Measurements from ENCODE around the gene EFNA4. TPM values are rescaled to one million over a fixed set of nuclear protein-coding genes. Genes with fewer than 3 reads are reported as not detected.

Gene EFNA4
- total RNA-seq, 1 experiment from 2014 or later, result 17.0 TPM

DNA sequence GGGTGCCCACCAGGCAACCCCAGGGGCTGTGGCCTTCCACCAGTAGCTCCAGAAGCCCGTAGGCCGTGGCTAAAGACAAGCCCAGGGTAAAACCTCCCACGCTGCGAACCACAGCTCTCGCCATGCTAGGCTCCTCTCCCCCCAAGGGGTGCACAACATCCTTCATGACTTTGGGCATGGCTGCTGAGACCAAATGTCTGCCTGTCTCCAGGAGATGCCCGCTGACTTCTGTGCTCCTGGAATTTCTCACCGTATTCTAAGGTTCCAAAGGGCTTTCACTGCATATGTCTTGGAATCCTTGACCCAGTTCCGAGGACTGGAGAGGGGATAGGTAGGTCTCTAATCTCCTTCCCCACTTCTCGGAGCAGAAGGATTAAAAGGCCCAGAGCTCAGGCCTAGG lies 30.0 kb upstream of the EFNA4 start, which contains the start of the genes DCST1 and DCST2:
TSS of gene DCST1 (plus strand) at position 301 of the 400 bp plus-strand sequence. CDS start 213 bp downstream, outside the sequence.
TSS of gene DCST2 (minus strand) at position 258 of the 400 bp plus-strand sequence. CDS start at position 178, 80 bp downstream.
- Histone ChIP-seq H3K4me1 (ENCODE audit: insufficient read depth, low read length, poor library complexity, severe bottlenecking) (no peaks in the 10 kb centered on the region), H3K27ac (ENCODE audit: low read depth, low read length, poor library complexity, severe bottlenecking) (no peak within 1 kb of the TSS), H3K27me3 (replicated peaks; ENCODE audit: insufficient read depth, low read depth, low read length, poor library complexity) (no peaks in the 10 kb centered on the region), H3K36me3 (ENCODE audit: insufficient read depth, low read length, poor library complexity, severe bottlenecking) (no peaks in the 10 kb centered on the region), H3K4me3 (ENCODE audit: low read depth, low read length, poor library complexity, severe bottlenecking) (no peak within 1 kb of the TSS), H3K9me3 (ENCODE audit: low read depth, low read length, poor library complexity, severe bottlenecking) (no peaks in the 10 kb centered on the region)
- ChIA-PET POLR2A (ENCODE audit: low non-redundant PET) (no interaction called here), CTCF (no interaction called here)
- TF ChIP-seq, protein P1, sequence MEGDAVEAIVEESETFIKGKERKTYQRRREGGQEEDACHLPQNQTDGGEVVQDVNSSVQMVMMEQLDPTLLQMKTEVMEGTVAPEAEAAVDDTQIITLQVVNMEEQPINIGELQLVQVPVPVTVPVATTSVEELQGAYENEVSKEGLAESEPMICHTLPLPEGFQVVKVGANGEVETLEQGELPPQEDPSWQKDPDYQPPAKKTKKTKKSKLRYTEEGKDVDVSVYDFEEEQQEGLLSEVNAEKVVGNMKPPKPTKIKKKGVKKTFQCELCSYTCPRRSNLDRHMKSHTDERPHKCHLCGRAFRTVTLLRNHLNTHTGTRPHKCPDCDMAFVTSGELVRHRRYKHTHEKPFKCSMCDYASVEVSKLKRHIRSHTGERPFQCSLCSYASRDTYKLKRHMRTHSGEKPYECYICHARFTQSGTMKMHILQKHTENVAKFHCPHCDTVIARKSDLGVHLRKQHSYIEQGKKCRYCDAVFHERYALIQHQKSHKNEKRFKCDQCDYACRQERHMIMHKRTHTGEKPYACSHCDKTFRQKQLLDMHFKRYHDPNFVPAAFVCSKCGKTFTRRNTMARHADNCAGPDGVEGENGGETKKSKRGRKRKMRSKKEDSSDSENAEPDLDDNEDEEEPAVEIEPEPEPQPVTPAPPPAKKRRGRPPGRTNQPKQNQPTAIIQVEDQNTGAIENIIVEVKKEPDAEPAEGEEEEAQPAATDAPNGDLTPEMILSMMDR (conservative IDR thresholded peaks at IDR 0.05; ENCODE audit: low read depth, low read length), result no peak
- no peak for TF ChIP-seq EZH2 (IDR thresholded peaks at IDR 0.05; ENCODE audit: borderline replicate concordance, low read depth, low read length, poor library complexity, severe bottlenecking)
- DNase-seq (ENCODE audit: low spot score), result no peak
- no TSS peak for BruUV-seq (replicated peaks)
- intact Hi-C loops (cut with micrococcal nuclease; ENCODE audit: unreplicated experiment), result no loop called here

DNA sequence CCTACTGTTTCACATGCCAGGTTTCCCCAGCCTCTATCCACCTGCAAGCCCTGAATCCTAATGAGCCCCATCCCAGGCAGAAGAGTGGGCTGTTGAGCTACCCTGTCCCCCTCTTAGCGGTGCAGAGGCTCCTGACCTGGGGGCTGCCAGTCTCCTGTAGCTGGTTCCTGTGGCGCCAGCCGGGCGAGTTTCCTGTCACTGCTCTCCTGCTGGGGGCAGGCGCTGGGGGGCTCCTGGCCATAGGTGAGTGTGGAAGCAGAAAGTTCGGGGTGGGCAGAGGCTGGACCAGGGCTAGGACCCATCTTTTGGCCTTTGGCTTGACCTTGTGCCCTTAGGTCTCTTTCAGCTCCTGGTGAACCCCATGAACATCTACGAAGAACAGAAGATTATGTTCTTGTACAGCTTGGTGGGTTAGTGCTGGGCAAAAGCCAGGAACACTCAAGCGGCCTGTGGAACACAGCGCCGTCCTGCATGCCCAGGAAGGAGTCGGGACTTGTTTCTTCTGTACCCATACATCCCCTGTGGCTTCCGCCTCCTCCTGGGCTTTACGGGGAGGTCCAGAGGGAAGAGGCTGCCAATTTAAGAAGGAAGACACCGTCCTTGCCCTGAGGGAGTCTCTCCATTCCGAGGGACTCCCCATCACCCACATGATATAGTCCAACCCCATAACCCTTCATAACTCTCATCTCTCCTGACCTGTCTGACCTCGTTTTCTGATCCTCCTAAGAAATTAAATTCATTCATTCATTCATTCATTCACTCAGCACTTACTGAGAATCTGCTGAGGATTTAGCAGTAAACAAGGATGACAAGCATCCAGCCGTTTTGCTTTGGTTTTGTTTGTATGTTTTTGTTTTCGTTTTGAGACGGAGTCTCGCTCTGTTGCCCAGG lies 29.0 kb upstream of the EFNA4 start:
- no peaks in the 10 kb centered on the region for H3K9me3 ChIP-seq (ENCODE audit: low read depth, low read length, poor library complexity, severe bottlenecking)
- no TSS peak for BruUV-seq (replicated peaks)
- H3K4me3 ChIP-seq (ENCODE audit: low read depth, low read length, poor library complexity, severe bottlenecking), result no peak overlapping the region
- no peaks in the 10 kb centered on the region for H3K27me3 ChIP-seq (replicated peaks; ENCODE audit: insufficient read depth, low read depth, low read length, poor library complexity)
- intact Hi-C loops (cut with micrococcal nuclease; ENCODE audit: unreplicated experiment), result no loop called here
- CTCF ChIA-PET, result no interaction called here
- H3K36me3 ChIP-seq (ENCODE audit: insufficient read depth, low read length, poor library complexity, severe bottlenecking), result no peaks in the 10 kb centered on the region
- no peak for DNase-seq (ENCODE audit: low spot score)
- no peak overlapping the region for H3K27ac ChIP-seq (ENCODE audit: low read depth, low read length, poor library complexity, severe bottlenecking)
- no peak for TF ChIP-seq EZH2 (IDR thresholded peaks at IDR 0.05; ENCODE audit: borderline replicate concordance, low read depth, low read length, poor library complexity, severe bottlenecking)
- TF ChIP-seq, protein P1 (conservative IDR thresholded peaks at IDR 0.05; ENCODE audit: low read depth, low read length), result no peak
- POLR2A ChIA-PET (ENCODE audit: low non-redundant PET), result no interaction called here
- no peaks in the 10 kb centered on the region for H3K4me1 ChIP-seq (ENCODE audit: insufficient read depth, low read length, poor library complexity, severe bottlenecking)

DNA sequence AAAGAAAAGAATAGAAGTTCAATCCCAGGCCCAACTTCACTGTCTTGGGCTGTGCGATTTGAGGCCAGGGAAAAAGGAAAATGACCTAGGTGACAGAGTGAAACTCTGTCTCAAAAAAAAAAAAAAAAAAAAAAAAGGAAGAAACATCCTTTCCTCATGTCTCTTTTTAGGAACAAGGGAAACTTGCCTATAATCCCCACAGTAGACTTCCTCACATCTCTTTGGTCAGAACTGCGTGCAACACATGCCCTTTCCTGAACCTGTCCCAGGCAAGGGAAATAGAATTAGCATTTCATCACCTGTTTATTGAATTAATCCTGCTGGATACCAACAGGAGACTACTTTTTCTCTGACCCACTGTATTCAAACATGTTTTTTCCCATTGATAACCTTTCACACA lies 27.6 kb upstream of the EFNA4 start:
- Histone ChIP-seq H3K36me3 (ENCODE audit: insufficient read depth, low read length, poor library complexity, severe bottlenecking) (no peaks in the 10 kb centered on the region), H3K4me3 (ENCODE audit: low read depth, low read length, poor library complexity, severe bottlenecking) (no peak overlapping the region), H3K27me3 (replicated peaks; ENCODE audit: insufficient read depth, low read depth, low read length, poor library complexity) (no peaks in the 10 kb centered on the region), H3K27ac (ENCODE audit: low read depth, low read length, poor library complexity, severe bottlenecking) (no peak overlapping the region), H3K9me3 (ENCODE audit: low read depth, low read length, poor library complexity, severe bottlenecking) (no peaks in the 10 kb centered on the region), H3K4me1 (ENCODE audit: insufficient read depth, low read length, poor library complexity, severe bottlenecking) (no peaks in the 10 kb centered on the region)
- BruUV-seq (replicated peaks), result no TSS peak
- TF ChIP-seq EZH2 (IDR thresholded peaks at IDR 0.05; ENCODE audit: borderline replicate concordance, low read depth, low read length, poor library complexity, severe bottlenecking), result no peak
- TF ChIP-seq, protein P1 (conservative IDR thresholded peaks at IDR 0.05; ENCODE audit: low read depth, low read length), result no peak
- POLR2A ChIA-PET (ENCODE audit: low non-redundant PET), result no interaction called here
- intact Hi-C loops (cut with micrococcal nuclease; ENCODE audit: unreplicated experiment), result no loop called here
- no peak for DNase-seq (ENCODE audit: low spot score)
- CTCF ChIA-PET, result no interaction called here
